MCF 10A (cell line): ENCODE results near the gene KRTAP10-3. TPM values are rescaled to one million over a fixed set of nuclear protein-coding genes. Genes with fewer than 3 reads are reported as not detected.

Source experiments
- Bru-seq: library from RNA; stranded (reverse); fragments of 400-500 nt; gene quantifications from one replicate; lab custom pipeline; 2021; lab: Mats Ljungman, UMichigan
- BruChase-seq, 2 experiments: library from RNA; stranded (reverse); fragments of 400-500 nt; gene quantifications; one replicate each; lab custom pipeline; 2021; lab: Mats Ljungman, UMichigan
- BruUV-seq: library from RNA; stranded (reverse); fragments of 400-500 nt; replicated peaks from 2 replicates; lab custom pipeline; 2021; lab: Mats Ljungman, UMichigan
- CTCF ChIA-PET: fragments of 300-600 bp; sonication (Branson Sonifier 250); formaldehyde crosslinking; extraction: SDS; loops from one replicate; lab custom pipeline; 2021; ENCODE audit warnings: antibody characterized with exemption, inconsistent platforms; lab: Yijun Ruan, JAX
- POLR2A ChIA-PET: fragments of 300-600, 350-650 bp; sonication (Branson Sonifier 250); formaldehyde crosslinking; extraction: SDS; loops from one replicate; lab custom pipeline; 2020; ENCODE audit warnings: antibody characterized with exemption, inconsistent platforms; lab: Yijun Ruan, JAX
- DNase-seq: peaks from one replicate; pipeline ENCODE4 v3.0.0-alpha.2; 2018; ENCODE audit not compliant: unreplicated experiment
- H3K27ac Mint-ChIP-seq: one replicate; pipeline ENCODE4 v1.8.0; 2022; ENCODE audit warnings: mild to moderate bottlenecking, low read depth, mixed read lengths; ENCODE audit not compliant: unreplicated experiment
- H3K27me3 Mint-ChIP-seq: one replicate; pipeline ENCODE4 v1.8.0; 2022; ENCODE audit warnings: mixed read lengths; ENCODE audit not compliant: insufficient read depth, unreplicated experiment
- H3K36me3 Mint-ChIP-seq: one replicate; pipeline ENCODE4 v1.8.0; 2022; ENCODE audit warnings: mild to moderate bottlenecking, moderate library complexity, mixed read lengths; ENCODE audit not compliant: insufficient read depth, unreplicated experiment
- H3K4me1 Mint-ChIP-seq: one replicate; pipeline ENCODE4 v1.8.0; 2022; ENCODE audit warnings: mixed read lengths; ENCODE audit not compliant: insufficient read depth, unreplicated experiment
- H3K4me3 Mint-ChIP-seq: one replicate; pipeline ENCODE4 v1.8.0; 2022; ENCODE audit warnings: mild to moderate bottlenecking, moderate library complexity, mixed read lengths; ENCODE audit not compliant: unreplicated experiment
- H3K9me3 Mint-ChIP-seq: one replicate; pipeline ENCODE4 v1.8.0; 2022; ENCODE audit warnings: mixed read lengths; ENCODE audit not compliant: unreplicated experiment
- CTCF ChIP-seq: fragments of 200-600 bp; IDR thresholded peaks from one replicate; pipeline ENCODE4 v1.8.0; 2022; ENCODE audit warnings: antibody characterized with exemption, mild to moderate bottlenecking; ENCODE audit not compliant: unreplicated experiment
- intact Hi-C: fragments of 100-400 bp; cut with micrococcal nuclease; formaldehyde crosslinking; loops from 2 replicates; pipeline ENCODE4 v1.14.1; 2022
- long read RNA-seq: library from polyadenylated mRNA; stranded (forward); transcript quantifications from one replicate; pipeline ENCODE4 v2.0.0, GENCODE V29; 2022
- total RNA-seq: library from RNA; stranded (reverse); gene quantifications from 2 replicates; pipeline ENCODE4 v1.2.3, GENCODE V29; 2022

The KRTAP10-3 gene
- not detected in 2 replicates for total RNA-seq
- Bru-seq, nascent RNA, result not detected
- not detected for BruChase-seq, experiment 1, labeled RNA remaining after a 6-hour chase
- not detected for BruChase-seq, experiment 2, labeled RNA remaining after a 2-hour chase
- long read RNA-seq, result 0 reads

GRCh38 chr21:44558695-44559094 is at the start of gene KRTAP10-3:
Gene KRTAP10-3, minus strand, starts transcription at chr21:44558795. Its CDS starts 80 bp downstream, at chr21:44558715.
- no peaks in the 10 kb centered on the region for H3K4me1 Mint-ChIP-seq
- H3K27ac Mint-ChIP-seq, result no peak within 1 kb of the TSS
- ChIA-PET POLR2A (no interaction called here), CTCF (no interaction called here)
- no peaks in the 10 kb centered on the region for H3K36me3 Mint-ChIP-seq
- intact Hi-C loops, result no loop called here
- H3K9me3 Mint-ChIP-seq, result peaks cover 11% of the 10 kb centered on the region
- DNase-seq, result no peak
- peaks cover 65% of the 10 kb centered on the region for H3K27me3 Mint-ChIP-seq
- BruUV-seq, result no TSS peak
- no peak within 1 kb of the TSS for H3K4me3 Mint-ChIP-seq
- no peak for TF ChIP-seq CTCF

GRCh38 chr21:44606495-44606894 is 47.9 kb upstream of the KRTAP10-3 start:
- BruUV-seq, result no TSS peak
- ChIA-PET POLR2A (no interaction called here), CTCF (no interaction called here)
- DNase-seq, result no peak
- Mint-ChIP-seq H3K9me3 (peaks cover 17% of the 10 kb centered on the region), H3K4me3 (no peak overlapping the region), H3K4me1 (no peaks in the 10 kb centered on the region), H3K27ac (no peak overlapping the region), H3K27me3 (peaks cover 70% of the 10 kb centered on the region), H3K36me3 (peaks cover 5% of the 10 kb centered on the region)
- intact Hi-C loops, result no loop called here
- no peak for TF ChIP-seq CTCF

- H3K9me3 Mint-ChIP-seq, result peaks cover 5% of the 10 kb centered on the region
- POLR2A ChIA-PET, result no interaction called here
Observed at GRCh38 chr21:44603911-44604310, 45.3 kb upstream of the KRTAP10-3 start.

More at GRCh38 chr21:44603911-44604310, 45.3 kb upstream of the KRTAP10-3 start:
- DNase-seq, result no peak
- Mint-ChIP-seq H3K4me3 (no peak overlapping the region), H3K27me3 (peaks cover 66% of the 10 kb centered on the region), H3K4me1 (no peaks in the 10 kb centered on the region), H3K27ac (no peak overlapping the region), H3K36me3 (peaks cover 5% of the 10 kb centered on the region)
- no peak for TF ChIP-seq CTCF
- intact Hi-C loops, result no loop called here
- CTCF ChIA-PET, result no interaction called here
- no TSS peak for BruUV-seq
